Measurements from ENCODE around the gene ZNF319. TPM values are rescaled to one million over a fixed set of nuclear protein-coding genes. Genes with fewer than 3 reads are reported as not detected.

Gene ZNF319
- total and polyA plus RNA-seq, 2 of the 13 experiments (the other 11 are each of a cell fraction or from before 2014, with no cell fraction given): 2.4 to 3.6 TPM

DNA sequence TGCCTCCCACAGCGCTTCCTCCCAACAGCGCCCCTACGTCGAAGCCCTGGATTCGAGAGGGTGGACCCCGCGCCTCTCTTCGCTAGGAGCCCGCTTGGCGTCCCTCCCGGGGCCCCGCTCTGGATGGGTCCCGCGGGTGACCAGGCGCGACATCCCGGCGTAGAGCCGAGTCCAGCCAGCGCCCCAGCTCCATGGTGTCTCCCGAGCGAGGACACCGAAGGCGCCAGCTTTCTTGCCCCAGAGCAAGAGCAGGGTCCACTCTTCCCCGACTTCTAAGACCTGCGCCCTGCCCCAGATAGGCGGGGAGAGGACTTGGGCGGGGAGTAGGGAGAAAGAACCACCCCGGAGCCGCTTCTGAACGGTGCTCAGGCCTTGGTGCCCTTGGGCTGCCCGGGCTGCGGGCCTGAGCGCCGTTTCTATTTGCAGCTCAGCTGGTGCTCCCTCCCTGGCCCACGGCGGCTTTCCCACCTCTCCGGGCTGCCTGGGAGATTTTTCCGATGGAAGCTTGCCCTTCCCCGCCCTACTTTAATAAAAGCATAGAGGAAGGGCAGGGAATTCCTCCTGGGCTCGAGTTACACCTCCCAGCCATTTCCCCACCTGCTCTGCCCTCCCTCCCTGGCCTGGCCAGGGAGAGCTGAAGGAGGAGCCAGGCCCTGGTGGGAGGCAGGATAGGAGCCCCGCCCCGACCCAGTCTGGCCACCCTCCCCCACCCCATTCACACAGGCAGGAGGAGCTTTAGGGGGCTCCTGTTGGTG lies 26.9 kb upstream of the ZNF319 start (continued):
- TF ChIP-seq, protein P1, sequence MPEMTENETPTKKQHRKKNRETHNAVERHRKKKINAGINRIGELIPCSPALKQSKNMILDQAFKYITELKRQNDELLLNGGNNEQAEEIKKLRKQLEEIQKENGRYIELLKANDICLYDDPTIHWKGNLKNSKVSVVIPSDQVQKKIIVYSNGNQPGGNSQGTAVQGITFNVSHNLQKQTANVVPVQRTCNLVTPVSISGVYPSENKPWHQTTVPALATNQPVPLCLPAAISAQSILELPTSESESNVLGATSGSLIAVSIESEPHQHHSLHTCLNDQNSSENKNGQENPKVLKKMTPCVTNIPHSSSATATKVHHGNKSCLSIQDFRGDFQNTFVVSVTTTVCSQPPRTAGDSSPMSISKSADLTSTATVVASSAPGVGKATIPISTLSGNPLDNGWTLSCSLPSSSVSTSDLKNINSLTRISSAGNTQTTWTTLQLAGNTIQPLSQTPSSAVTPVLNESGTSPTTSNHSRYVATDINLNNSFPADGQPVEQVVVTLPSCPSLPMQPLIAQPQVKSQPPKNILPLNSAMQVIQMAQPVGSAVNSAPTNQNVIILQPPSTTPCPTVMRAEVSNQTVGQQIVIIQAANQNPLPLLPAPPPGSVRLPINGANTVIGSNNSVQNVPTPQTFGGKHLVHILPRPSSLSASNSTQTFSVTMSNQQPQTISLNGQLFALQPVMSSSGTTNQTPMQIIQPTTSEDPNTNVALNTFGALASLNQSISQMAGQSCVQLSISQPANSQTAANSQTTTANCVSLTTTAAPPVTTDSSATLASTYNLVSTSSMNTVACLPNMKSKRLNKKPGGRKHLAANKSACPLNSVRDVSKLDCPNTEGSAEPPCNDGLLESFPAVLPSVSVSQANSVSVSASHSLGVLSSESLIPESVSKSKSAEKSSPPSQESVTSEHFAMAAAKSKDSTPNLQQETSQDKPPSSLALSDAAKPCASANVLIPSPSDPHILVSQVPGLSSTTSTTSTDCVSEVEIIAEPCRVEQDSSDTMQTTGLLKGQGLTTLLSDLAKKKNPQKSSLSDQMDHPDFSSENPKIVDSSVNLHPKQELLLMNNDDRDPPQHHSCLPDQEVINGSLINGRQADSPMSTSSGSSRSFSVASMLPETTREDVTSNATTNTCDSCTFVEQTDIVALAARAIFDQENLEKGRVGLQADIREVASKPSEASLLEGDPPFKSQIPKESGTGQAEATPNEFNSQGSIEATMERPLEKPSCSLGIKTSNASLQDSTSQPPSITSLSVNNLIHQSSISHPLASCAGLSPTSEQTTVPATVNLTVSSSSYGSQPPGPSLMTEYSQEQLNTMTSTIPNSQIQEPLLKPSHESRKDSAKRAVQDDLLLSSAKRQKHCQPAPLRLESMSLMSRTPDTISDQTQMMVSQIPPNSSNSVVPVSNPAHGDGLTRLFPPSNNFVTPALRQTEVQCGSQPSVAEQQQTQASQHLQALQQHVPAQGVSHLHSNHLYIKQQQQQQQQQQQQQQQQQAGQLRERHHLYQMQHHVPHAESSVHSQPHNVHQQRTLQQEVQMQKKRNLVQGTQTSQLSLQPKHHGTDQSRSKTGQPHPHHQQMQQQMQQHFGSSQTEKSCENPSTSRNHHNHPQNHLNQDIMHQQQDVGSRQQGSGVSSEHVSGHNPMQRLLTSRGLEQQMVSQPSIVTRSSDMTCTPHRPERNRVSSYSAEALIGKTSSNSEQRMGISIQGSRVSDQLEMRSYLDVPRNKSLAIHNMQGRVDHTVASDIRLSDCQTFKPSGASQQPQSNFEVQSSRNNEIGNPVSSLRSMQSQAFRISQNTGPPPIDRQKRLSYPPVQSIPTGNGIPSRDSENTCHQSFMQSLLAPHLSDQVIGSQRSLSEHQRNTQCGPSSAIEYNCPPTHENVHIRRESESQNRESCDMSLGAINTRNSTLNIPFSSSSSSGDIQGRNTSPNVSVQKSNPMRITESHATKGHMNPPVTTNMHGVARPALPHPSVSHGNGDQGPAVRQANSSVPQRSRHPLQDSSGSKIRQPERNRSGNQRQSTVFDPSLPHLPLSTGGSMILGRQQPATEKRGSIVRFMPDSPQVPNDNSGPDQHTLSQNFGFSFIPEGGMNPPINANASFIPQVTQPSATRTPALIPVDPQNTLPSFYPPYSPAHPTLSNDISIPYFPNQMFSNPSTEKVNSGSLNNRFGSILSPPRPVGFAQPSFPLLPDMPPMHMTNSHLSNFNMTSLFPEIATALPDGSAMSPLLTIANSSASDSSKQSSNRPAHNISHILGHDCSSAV (CRISPR knock-in tag; IDR thresholded peaks at IDR 0.05; ENCODE audit: borderline replicate concordance): no peak
- no peak for TF ChIP-seq NCOR1 (IDR thresholded peaks at IDR 0.05; ENCODE audit: borderline replicate concordance, low read length)
- no peak for TF ChIP-seq ZNF143 (CRISPR knock-in tag; IDR thresholded peaks at IDR 0.05)
- no peak for TF ChIP-seq NFIC (IDR thresholded peaks at IDR 0.05; ENCODE audit: low read length)
- TF ChIP-seq HES4 (CRISPR knock-in tag; IDR thresholded peaks at IDR 0.05; ENCODE audit: borderline replicate concordance): peak; percentile 31; the same call in 1 of the 2 replicates
- no peak for TF ChIP-seq STAG1 (CRISPR knock-in tag; IDR thresholded peaks at IDR 0.05)
- no peak for TF ChIP-seq ZNF768 (CRISPR knock-in tag; IDR thresholded peaks at IDR 0.05)
- TF ChIP-seq ZSCAN9 (CRISPR knock-in tag; IDR thresholded peaks at IDR 0.05; ENCODE audit: borderline replicate concordance): no peak
- TF ChIP-seq FOSL1 (CRISPR knock-in tag; IDR thresholded peaks at IDR 0.05; ENCODE audit: borderline replicate concordance): no peak
- TF ChIP-seq, protein P2, sequence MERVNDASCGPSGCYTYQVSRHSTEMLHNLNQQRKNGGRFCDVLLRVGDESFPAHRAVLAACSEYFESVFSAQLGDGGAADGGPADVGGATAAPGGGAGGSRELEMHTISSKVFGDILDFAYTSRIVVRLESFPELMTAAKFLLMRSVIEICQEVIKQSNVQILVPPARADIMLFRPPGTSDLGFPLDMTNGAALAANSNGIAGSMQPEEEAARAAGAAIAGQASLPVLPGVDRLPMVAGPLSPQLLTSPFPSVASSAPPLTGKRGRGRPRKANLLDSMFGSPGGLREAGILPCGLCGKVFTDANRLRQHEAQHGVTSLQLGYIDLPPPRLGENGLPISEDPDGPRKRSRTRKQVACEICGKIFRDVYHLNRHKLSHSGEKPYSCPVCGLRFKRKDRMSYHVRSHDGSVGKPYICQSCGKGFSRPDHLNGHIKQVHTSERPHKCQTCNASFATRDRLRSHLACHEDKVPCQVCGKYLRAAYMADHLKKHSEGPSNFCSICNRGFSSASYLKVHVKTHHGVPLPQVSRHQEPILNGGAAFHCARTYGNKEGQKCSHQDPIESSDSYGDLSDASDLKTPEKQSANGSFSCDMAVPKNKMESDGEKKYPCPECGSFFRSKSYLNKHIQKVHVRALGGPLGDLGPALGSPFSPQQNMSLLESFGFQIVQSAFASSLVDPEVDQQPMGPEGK (CRISPR knock-in tag; IDR thresholded peaks at IDR 0.05): peak; percentile 46; the same call in 1 of the 2 replicates
- no peak for TF ChIP-seq PAF1 (CRISPR knock-in tag; IDR thresholded peaks at IDR 0.05)
- TF ChIP-seq ZBTB7B (CRISPR knock-in tag; IDR thresholded peaks at IDR 0.05): no peak
- no peak; the same call in 1 of the 2 replicates for TF ChIP-seq NCOA2 (CRISPR knock-in tag; IDR thresholded peaks at IDR 0.05)
- no peak for TF ChIP-seq NBN (conservative IDR thresholded peaks at IDR 0.05)
- TF ChIP-seq ZNF256 (CRISPR knock-in tag; conservative IDR thresholded peaks at IDR 0.05): no peak; the same call in 1 of the 2 replicates
- no peak; the same call in 1 of the 2 replicates for TF ChIP-seq KDM2A (CRISPR knock-in tag; IDR thresholded peaks at IDR 0.05; ENCODE audit: borderline replicate concordance, low read depth)
- TF ChIP-seq, protein P3, sequence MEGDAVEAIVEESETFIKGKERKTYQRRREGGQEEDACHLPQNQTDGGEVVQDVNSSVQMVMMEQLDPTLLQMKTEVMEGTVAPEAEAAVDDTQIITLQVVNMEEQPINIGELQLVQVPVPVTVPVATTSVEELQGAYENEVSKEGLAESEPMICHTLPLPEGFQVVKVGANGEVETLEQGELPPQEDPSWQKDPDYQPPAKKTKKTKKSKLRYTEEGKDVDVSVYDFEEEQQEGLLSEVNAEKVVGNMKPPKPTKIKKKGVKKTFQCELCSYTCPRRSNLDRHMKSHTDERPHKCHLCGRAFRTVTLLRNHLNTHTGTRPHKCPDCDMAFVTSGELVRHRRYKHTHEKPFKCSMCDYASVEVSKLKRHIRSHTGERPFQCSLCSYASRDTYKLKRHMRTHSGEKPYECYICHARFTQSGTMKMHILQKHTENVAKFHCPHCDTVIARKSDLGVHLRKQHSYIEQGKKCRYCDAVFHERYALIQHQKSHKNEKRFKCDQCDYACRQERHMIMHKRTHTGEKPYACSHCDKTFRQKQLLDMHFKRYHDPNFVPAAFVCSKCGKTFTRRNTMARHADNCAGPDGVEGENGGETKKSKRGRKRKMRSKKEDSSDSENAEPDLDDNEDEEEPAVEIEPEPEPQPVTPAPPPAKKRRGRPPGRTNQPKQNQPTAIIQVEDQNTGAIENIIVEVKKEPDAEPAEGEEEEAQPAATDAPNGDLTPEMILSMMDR (CRISPR knock-in tag; IDR thresholded peaks at IDR 0.05): no peak
- TF ChIP-seq ZNF766 (CRISPR knock-in tag; IDR thresholded peaks at IDR 0.05; ENCODE audit: borderline replicate concordance): peak; percentile 44; the same call in 1 of the 2 replicates
- TF ChIP-seq ISL2 (CRISPR knock-in tag; IDR thresholded peaks at IDR 0.05): 0 out of 2 replicates have a peak, but pooled peaks have one; percentile 18
